ENCODE results near the gene RABEP1. TPM values are rescaled to one million over a fixed set of nuclear protein-coding genes. Genes with fewer than 3 reads are reported as not detected.

RABEP1 gene
- total and polyA plus RNA-seq, 9 of the 15 experiments (the other 6 are each of a cell fraction or from before 2014, with no cell fraction given) = 8.2 to 38.9 (median 30.3) TPM

- TF ChIP-seq CTCFL (IDR thresholded peaks at IDR 0.05; ENCODE audit: borderline replicate concordance, insufficient read depth, low read depth, low read length, poor library complexity, severe bottlenecking) = no peak
- TF ChIP-seq DEAF1 (CRISPR knock-in tag; IDR thresholded peaks at IDR 0.05) = 0 out of 2 replicates have a peak, but pooled peaks have one; percentile 8
- TF ChIP-seq ZZZ3 (IDR thresholded peaks at IDR 0.05) = no peak
- TF ChIP-seq ARNT (IDR thresholded peaks at IDR 0.05) = 0 out of 4 replicates have a peak, but pooled peaks of 1 of the 2 experiments have one; percentile 50
- no peak for TF ChIP-seq L3MBTL2 (IDR thresholded peaks at IDR 0.05)
- TF ChIP-seq ZNF318 (IDR thresholded peaks at IDR 0.05; ENCODE audit: borderline replicate concordance in 1 of 2, low read depth in 1 of 2) = no peak
- no peak for TF ChIP-seq IFI16 (CRISPR knock-in tag; IDR thresholded peaks at IDR 0.05)
- TF ChIP-seq HSF4 (CRISPR knock-in tag; IDR thresholded peaks at IDR 0.05; ENCODE audit: borderline replicate concordance) = no peak
- TF ChIP-seq HLTF (IDR thresholded peaks at IDR 0.05) = peak; percentile 63; the same call in 1 of the 2 replicates
- TF ChIP-seq E2F4 (CRISPR knock-in tag; IDR thresholded peaks at IDR 0.05; ENCODE audit: low read depth) = no peak
- no peak for TF ChIP-seq HIVEP1 (CRISPR knock-in tag; IDR thresholded peaks at IDR 0.05)
- TF ChIP-seq ZNF639 (CRISPR knock-in tag; conservative IDR thresholded peaks at IDR 0.05 in 1 of 2, IDR thresholded peaks at IDR 0.05 in 1 of 2) = no peak
These were observed 32.5 kb upstream of the RABEP1 start (continued) for GRCh38 chr17:5249615-5250014.

Measured in K562 (cell line).